Stomach (tissue), 4 donors: ENCODE measurements around the gene LBX1.

Experiments used
- POLR2A ChIP-seq, 4 donors: fragments of 450-650 bp; IDR thresholded peaks; one replicate each; pipeline ENCODE4 v1.6.1; 2016; ENCODE audit warnings: antibody characterized with exemption in 4 of 4, control low read depth in 2 of 4, mild to moderate bottlenecking in 1 of 4, moderate library complexity in 1 of 4
- POLR2AphosphoS5 ChIP-seq, 3 donors: sonication (generic); formaldehyde crosslinking; IDR thresholded peaks; one replicate each; pipeline ENCODE4 v1.6.1; 2016; ENCODE audit warnings: antibody characterized with exemption in 3 of 3
- TF ChIP-seq, protein P1 (sequence below), 7 experiments: fragments of 450-650 bp in 4 of 7; fragments of 200-600 bp in 3 of 7; sonication (generic) in 3 of 7; IDR thresholded peaks; one replicate each; pipeline ENCODE4 v1.5.1; 2016 to 2019; ENCODE audit warnings: antibody characterized with exemption in 7 of 7, control low read depth in 2 of 7, mild to moderate bottlenecking in 1 of 7

DNA sequence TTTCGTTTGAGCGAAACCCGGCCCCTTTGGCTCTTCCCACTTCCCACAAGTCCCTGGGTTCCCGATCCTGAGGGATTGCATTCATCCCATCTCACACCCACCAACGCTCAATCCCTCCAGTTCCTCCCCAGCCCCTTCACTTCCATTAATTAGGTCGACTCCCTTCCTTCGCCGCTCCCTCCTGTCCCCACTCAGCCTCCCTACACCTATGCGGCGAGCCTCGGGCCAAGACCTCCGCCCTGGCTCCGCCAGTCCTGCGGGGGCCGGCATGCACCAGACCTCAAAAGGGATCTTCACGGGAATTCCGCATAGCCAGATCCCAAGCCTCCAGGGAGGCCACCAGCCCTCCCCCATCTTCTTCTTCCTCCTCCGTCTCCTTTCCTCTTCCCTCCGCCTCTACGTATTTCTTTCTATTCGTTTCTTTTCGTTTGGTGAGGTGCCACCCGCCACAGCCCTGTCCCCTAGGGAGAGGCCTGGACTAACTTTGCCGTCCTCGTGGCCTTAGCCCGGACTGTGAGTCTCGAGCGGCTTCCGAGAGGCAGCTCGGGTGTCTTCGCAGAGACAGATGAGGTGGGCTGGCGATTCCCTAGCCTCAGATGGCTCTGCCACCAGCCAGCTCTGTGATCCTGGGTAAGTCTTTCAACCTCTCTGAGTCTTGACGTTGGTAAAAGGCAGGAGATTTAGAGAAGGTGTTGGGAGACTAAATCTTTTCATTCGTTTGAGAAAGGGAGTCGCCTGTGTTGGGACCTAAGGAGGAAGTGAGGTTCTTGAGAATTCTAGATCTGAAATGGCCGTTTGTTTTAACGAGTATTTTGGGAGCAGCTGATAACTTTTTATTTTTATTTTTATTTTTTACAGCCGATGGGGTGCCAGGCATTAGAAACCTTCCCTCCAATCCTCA is 8.1 kb upstream of the LBX1 start:
- TF ChIP-seq POLR2AphosphoS5 (IDR thresholded peaks at IDR 0.05) = no peak
- TF ChIP-seq, protein P1, sequence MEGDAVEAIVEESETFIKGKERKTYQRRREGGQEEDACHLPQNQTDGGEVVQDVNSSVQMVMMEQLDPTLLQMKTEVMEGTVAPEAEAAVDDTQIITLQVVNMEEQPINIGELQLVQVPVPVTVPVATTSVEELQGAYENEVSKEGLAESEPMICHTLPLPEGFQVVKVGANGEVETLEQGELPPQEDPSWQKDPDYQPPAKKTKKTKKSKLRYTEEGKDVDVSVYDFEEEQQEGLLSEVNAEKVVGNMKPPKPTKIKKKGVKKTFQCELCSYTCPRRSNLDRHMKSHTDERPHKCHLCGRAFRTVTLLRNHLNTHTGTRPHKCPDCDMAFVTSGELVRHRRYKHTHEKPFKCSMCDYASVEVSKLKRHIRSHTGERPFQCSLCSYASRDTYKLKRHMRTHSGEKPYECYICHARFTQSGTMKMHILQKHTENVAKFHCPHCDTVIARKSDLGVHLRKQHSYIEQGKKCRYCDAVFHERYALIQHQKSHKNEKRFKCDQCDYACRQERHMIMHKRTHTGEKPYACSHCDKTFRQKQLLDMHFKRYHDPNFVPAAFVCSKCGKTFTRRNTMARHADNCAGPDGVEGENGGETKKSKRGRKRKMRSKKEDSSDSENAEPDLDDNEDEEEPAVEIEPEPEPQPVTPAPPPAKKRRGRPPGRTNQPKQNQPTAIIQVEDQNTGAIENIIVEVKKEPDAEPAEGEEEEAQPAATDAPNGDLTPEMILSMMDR (IDR thresholded peaks at IDR 0.05) = no peak
- no peak for TF ChIP-seq POLR2A (IDR thresholded peaks at IDR 0.05)
